GM18526 (cell line): ENCODE measurements around the gene ANKRD30A.

ENCODE experiments used
- POLR2A ChIP-seq: IDR thresholded peaks from 3 replicates; pipeline ENCODE4 v1.6.1; 2011; ENCODE audit not compliant: insufficient read length; ENCODE audit errors: extremely low read depth

ANKRD30A gene, protein sequence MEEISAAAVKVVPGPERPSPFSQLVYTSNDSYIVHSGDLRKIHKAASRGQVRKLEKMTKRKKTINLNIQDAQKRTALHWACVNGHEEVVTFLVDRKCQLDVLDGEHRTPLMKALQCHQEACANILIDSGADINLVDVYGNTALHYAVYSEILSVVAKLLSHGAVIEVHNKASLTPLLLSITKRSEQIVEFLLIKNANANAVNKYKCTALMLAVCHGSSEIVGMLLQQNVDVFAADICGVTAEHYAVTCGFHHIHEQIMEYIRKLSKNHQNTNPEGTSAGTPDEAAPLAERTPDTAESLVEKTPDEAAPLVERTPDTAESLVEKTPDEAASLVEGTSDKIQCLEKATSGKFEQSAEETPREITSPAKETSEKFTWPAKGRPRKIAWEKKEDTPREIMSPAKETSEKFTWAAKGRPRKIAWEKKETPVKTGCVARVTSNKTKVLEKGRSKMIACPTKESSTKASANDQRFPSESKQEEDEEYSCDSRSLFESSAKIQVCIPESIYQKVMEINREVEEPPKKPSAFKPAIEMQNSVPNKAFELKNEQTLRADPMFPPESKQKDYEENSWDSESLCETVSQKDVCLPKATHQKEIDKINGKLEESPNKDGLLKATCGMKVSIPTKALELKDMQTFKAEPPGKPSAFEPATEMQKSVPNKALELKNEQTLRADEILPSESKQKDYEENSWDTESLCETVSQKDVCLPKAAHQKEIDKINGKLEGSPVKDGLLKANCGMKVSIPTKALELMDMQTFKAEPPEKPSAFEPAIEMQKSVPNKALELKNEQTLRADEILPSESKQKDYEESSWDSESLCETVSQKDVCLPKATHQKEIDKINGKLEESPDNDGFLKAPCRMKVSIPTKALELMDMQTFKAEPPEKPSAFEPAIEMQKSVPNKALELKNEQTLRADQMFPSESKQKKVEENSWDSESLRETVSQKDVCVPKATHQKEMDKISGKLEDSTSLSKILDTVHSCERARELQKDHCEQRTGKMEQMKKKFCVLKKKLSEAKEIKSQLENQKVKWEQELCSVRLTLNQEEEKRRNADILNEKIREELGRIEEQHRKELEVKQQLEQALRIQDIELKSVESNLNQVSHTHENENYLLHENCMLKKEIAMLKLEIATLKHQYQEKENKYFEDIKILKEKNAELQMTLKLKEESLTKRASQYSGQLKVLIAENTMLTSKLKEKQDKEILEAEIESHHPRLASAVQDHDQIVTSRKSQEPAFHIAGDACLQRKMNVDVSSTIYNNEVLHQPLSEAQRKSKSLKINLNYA (N-terminal part only)

GRCh38 chr10:37125191-37125732 is at the start of gene ANKRD30A:
Gene ANKRD30A, plus strand, starts transcription at chr10:37125598. Its CDS starts 190 bp downstream, at chr10:37125788.
- TF ChIP-seq POLR2A: no peak

DNA sequence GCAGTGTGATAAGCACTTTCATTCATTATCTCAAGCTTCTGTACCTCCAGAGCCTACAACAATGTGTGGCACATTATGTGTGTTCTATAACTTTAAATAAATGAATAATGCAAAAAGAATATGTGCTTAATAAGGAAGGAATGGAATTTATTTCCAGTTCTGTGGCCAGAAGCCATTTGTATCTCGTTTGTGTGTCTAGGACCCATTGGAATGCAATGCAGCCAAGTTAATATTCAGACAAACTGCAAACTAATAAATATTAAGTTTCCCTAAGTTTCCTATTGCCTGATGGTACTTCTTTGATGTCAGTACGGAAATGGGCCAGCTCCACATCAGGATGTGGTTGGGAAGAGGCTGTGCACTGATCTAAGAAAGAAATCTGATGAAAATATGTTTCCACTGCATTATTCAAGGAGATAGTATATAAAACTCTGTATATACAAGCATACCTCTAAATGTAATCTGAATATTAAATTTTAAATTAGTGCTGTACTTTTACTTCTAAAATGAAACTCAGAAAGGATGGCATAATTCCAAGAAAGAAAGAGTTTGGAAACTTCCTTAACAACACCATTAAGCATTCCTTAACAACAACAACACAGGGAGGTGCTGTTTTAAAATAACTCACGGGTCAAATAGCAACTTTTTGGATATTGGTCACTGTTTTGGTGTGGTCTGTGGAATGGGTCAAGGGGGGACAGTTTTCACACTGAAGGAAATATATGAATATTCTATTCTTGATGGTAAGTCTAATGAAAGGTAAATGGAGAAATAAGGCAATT is 29.4 kb upstream of the ANKRD30A start:
- no peak for TF ChIP-seq POLR2A

GRCh38 chr10:37101261-37101660 is 24.1 kb upstream of the ANKRD30A start:
- no peak for TF ChIP-seq POLR2A

DNA sequence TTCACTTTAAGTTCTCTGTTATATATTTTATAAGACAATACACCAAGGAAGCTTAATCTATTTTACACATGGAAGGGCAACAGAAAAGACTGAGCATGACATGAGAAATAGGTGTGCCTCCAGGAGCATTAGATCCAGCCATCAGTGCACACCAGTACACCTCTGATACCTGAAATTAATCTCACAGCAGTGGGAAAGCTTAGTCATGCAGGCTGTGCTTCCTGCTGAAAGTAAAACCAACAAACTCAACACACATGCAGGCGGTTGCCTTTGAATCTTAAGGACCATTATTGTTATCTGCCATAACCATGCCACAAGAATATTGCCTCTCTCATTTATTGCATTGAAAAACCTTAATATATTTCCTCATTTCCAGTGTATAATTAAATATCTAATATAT is 16.4 kb upstream of the ANKRD30A start:
- no peak for TF ChIP-seq POLR2A

DNA sequence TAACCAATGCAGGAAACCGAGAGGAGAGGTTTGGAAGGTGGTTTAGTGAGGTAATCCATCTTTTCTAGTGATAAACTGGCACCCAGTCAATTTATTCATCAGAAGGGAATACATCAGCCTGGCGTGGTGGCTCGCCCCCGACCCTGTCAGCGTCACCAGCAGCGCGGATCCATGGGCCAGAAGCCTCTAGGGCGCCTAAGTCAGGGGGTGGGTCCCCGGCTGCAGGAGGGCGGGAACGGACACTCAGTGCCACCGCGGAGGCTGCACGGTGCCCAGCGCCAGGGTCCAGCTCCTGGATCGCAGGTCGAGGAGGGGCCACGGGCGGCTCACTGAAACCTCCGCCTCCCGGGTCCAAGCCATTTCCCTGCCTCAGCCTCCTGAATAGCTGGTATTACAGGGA is 866 bp upstream of the ANKRD30A start:
- TF ChIP-seq POLR2A: no peak

DNA sequence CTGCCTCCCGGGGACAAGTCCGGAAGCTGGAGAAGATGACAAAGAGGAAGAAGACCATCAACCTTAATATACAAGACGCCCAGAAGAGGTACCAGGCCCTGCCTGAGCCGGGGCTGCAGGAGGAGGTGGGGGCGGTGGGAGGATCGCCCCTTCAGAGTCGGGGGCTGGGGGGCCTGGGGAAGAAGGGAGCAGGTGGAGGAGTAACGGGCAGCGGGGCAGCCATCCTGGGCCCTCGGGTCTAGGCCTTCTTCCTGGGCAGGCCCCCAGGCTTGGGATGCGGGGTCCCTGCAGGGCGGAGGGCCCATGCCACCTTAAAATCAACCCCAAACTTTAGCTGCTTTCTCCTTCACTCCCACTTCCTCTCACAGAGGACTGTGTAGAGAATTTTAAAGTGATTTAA is 523 bp downstream of the ANKRD30A start:
- TF ChIP-seq POLR2A: no peak

DNA sequence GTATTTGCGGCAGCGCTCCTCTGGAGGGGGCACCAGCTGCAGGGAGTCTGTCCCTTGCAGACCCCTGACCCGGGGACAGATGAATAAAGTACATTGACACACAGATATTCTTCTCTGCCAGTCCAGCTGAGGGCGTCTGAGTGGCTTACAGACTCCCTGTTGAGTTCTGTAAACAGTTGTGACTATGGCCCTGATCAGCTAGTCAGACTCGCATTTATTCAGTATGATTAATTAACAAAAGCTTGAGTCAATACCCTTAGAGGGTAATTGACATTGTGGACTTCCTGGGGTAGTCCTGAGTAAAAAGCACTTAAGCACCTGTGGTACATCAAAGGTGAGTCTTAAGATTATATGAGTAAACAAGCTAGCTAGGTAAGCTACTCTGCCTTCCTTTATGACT is 21.0 kb downstream of the ANKRD30A start:
- no peak for TF ChIP-seq POLR2A

DNA sequence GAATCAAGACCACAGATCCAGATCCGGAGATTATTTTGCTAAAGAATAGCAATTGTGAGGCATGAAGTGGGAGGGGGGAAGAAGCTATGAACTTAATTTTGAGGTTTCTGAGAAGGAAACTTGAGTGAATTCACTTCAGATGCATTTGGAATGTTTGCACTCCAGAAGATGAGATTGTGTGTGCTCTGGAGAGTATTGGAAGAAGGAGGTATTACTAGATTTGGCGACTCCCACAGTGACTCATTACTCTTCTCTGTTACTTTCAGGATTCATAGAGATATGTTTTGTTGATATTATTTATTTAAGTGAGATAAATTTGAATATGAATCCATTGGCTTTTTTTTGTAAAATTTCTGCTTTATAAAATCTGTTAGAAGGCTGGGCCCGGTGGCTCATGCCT is 80.7 kb downstream of the ANKRD30A start:
- TF ChIP-seq POLR2A: no peak

DNA sequence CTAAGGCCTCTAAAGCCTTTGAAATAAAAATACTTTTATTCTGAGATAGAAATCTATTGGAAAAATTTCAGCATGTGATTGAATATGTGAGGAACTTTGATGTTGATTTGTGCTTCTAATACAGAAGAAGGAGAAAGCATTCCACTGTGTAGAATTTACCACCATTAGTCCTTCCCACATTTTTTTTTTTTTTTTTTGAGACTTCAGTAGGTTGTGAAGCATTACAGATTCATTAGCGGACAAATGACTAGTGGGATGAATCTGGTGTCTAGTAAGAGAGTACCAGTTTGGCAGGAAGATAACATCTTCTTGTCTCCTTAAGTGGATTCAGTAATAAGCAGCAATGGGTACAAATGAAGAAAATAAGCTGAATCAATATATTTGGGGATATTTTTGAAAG is 95.5 kb downstream of the ANKRD30A start:
- no peak for TF ChIP-seq POLR2A

DNA sequence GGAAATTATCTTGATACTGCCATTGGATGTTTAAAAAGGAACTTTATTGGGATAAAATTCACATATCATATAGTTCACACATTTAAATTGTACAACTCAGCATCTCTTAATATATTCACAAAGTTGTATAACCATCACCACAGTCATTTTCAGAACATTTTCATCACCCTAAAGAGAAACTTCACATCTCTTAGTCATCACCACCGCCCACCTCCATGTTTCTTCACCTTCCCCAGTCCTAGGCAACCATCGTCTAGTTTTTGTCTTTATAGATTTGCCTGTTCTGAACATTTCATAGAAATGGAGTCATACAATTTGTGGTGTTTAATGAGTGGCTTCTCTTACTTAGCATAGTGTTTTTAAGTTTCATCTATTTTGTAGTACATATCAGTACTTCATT is 96.6 kb downstream of the ANKRD30A start:
- TF ChIP-seq POLR2A: no peak

DNA sequence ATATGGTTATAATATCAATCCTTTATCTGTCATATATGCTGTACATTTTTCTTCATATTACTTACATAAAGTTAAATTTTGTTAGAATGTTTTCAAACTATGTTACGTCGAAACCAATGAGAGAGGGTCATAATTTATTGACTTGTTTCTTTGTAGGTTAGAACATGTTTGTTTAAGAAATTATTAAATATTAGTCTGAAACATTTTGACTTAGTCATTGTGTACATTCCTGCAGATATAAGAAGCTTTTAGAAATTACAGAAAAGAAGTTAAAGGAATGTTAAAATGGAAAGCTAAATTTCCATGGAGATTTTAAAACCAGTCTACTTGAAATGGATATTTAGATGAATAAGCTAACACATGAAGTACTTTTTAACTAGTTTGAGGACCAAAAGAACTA is 99.8 kb downstream of the ANKRD30A start:
- TF ChIP-seq POLR2A: no peak

DNA sequence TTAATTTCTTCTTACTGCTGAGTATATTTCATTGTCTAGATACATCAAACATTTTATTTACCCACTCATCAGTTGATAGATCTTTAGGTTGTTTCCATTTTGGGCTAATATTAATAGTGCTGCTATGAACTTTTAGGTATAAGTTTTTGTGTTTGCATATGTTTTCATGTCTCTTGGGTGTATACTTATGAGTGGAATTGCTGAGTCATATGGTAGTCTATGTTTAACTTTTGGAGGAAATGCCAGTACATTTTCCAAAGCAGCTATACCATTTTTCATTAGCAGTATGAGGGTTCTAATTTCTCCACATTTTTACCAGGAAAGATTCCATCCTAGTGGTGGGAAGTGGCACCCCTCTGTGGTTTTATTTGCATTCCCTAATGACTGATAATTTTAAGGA is 101.1 kb downstream of the ANKRD30A start:
- no peak for TF ChIP-seq POLR2A

DNA sequence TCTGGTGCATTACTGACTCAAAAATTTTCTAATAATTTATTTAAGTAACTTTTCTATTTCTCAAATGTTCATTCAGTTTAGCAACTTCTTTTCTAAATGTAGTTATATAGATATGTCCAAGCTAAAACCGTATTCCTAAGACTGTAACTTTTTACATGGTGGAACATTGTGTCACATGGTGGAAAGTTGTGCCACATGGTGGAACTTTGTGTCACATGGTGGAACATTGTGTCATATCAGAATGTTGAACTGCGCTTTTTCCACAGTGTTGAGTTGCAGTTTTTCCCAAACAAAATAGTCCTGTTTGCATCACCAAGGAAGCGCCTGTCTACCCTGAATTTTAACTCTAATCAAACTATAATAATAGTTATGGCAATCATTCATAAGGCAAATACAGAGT is 109.3 kb downstream of the ANKRD30A start:
- TF ChIP-seq POLR2A: no peak

- no peak for TF ChIP-seq POLR2A
Observed at GRCh38 chr10:37236093-37236492, 110.7 kb downstream of the ANKRD30A start.
